ENCODE results near the gene IPPK.

- no peak for TF ChIP-seq CTCF (IDR thresholded peaks at IDR 0.05; ENCODE audit: control extremely low read depth in 1 of 3, insufficient read depth in 1 of 3, low read depth in 1 of 3, low read length in 3 of 3)
- no peak for TF ChIP-seq ATF2 (IDR thresholded peaks at IDR 0.05; ENCODE audit: low read length)
- TF ChIP-seq POLR2AphosphoS5 (IDR thresholded peaks at IDR 0.05; ENCODE audit: low read depth, low read length): no peak
- no peak for TF ChIP-seq SIN3A (conservative IDR thresholded peaks at IDR 0.05 in 1 of 2, IDR thresholded peaks at IDR 0.05 in 1 of 2; ENCODE audit: low read depth in 1 of 2, low read length in 2 of 2)
These were observed 66.8 kb downstream of the IPPK start for GRCh38 chr9:92603100-92603499.

Measured in H1 (cell line).